Breast epithelium (tissue), 3 donors: ENCODE results near the gene SAMD3.

Experiments used
- POLR2A ChIP-seq: fragments of 450-650 bp; IDR thresholded peaks from one replicate; pipeline ENCODE4 v1.6.1; 2016; ENCODE audit warnings: antibody characterized with exemption, mild to moderate bottlenecking, moderate library complexity
- TF ChIP-seq, protein P1 (sequence below), 3 donors: fragments of 450-650 bp; IDR thresholded peaks; one replicate each; pipeline ENCODE4 v1.5.1; 2016 to 2017; ENCODE audit warnings: antibody characterized with exemption in 3 of 3, mild to moderate bottlenecking in 3 of 3, moderate library complexity in 3 of 3

DNA sequence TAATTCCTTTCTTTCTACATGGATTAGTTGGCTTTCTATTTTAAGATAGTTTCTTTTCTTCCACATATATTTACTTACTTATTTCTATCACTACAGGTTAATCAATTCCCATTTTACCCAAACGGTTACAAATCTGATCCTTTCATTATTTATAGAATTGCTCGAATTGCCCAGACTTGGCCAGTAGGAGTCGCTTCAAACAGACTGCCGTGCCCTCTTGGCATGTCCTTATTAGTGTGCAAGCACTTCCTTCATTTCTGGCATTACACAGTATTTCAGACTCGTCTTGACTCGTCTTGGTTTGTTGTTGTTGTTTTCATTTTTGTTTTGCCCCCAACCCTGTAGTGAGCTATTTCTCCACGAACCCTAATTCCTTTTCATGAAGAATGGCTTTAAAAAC lies 74.6 kb downstream of the SAMD3 start:
- TF ChIP-seq, protein P1, sequence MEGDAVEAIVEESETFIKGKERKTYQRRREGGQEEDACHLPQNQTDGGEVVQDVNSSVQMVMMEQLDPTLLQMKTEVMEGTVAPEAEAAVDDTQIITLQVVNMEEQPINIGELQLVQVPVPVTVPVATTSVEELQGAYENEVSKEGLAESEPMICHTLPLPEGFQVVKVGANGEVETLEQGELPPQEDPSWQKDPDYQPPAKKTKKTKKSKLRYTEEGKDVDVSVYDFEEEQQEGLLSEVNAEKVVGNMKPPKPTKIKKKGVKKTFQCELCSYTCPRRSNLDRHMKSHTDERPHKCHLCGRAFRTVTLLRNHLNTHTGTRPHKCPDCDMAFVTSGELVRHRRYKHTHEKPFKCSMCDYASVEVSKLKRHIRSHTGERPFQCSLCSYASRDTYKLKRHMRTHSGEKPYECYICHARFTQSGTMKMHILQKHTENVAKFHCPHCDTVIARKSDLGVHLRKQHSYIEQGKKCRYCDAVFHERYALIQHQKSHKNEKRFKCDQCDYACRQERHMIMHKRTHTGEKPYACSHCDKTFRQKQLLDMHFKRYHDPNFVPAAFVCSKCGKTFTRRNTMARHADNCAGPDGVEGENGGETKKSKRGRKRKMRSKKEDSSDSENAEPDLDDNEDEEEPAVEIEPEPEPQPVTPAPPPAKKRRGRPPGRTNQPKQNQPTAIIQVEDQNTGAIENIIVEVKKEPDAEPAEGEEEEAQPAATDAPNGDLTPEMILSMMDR (IDR thresholded peaks at IDR 0.05): no peak
- TF ChIP-seq POLR2A: no peak
